HG02885 (cell line): ENCODE measurements around the gene WWOX.
A peak's percentile ranks its signal among the peaks of the same experiment; 100 is the strongest.

ENCODE experiments used
- ATAC-seq: cut with Tn5 transposase; IDR thresholded peaks from one replicate; pipeline ENCODE4 v1.9.1; 2021; ENCODE audit warnings: mild to moderate bottlenecking; ENCODE audit not compliant: unreplicated experiment, poor library complexity

Gene WWOX

DNA sequence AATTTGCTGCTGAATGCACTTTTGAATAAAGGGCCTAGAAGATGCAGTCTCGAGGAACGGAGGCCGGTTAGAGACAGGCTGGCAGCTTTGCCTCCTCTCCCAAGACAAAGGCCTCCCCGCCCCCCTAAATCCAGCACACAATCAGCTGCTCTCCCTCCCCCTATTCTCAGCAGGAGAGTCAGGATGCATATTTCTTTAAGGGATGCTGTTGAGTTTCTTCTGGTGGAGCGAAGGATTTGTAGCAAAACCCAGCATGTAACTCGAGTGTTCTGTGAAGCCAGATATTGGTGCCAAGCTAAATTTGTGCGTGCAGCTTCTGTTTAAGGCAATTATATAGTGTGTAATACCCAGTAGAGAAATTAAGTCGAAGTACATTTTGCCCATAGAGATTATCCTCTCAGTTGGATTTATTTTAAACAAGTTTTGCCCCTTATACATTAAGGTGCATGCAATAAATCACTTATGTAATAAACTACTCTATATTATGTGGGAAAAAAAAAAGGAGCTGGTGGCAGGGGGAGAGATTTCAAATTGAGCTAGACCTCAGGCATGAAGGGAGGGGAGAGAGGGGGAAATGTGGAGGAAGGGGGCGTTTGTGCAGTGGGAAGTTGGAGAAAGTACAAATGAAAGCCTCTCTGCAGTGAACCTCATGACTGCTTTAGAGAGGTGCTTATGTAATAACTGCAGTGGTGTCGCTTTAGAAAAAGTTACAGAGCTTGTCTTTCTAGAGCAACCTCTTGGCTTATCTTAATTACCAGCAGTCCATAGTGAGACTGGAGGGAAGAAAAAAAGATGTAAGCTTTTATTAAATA is 901.9 kb downstream of the WWOX start:
- no peak for ATAC-seq

DNA sequence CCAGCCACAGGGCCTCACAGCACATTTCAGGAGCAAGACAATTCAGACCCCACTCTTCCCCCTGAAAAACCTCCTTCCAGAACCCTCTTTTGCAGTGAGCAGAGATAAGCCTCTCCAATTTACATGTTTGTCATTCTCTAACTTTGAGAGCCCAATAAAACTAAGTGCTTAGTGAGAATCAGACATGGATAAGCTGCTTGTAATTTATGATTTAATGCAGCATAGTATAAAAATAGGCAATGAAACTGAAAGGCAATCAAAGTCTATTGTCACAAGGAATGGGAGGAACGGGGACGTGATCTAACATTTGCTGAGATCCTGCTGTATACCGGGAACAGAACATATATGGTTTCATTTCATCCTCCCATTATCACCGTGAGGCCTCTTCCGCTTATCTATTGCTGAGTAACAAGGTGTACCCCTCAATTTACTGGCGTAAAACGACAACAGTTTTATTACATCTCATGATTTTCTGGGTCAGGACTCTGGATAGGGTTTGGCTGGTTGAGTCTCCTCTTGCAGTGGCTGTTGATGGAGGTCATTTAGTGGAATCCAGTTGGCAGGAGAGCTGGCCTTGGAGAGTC is 903.7 kb downstream of the WWOX start:
- no peak for ATAC-seq

DNA sequence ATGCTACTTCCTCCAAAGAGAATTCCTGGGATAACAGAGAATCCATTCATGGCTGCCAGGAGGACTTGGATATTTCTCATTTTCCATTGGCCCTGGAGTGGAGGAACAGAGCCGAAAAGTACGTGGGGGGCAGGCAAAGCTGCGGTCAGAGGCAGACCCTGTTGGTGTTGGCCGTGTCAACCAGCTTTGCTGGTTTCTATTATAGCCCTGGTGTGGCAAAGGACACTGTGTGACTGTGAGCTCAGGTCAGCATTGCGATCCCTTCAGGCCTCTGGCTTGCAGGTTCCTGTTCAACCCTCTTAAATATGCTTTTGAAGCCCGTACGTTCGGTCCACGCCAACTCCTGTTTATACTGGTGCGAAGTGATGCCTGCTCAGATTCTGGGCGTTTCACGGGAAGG is 904.9 kb downstream of the WWOX start:
- no peak for ATAC-seq

DNA sequence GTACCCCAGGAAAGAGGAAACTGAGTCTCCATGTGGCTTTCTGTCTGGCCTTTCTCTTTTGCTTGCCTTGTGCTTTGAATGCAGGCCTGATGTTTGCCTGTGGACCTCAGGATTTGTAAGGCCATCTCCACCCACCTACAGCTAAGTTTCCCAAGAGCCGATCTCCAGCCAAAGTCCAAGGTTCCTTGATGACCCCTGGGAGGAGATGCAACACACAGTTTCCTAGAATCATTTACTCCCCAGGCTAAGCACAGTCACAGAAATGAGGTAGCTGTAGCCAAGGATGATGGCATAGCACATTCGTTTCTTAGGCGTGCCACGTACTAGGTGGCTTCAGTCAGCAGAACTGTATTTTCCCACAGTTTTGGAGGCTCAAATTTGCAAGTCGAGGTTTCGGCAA is 905.6 kb downstream of the WWOX start:
- ATAC-seq, result no peak

DNA sequence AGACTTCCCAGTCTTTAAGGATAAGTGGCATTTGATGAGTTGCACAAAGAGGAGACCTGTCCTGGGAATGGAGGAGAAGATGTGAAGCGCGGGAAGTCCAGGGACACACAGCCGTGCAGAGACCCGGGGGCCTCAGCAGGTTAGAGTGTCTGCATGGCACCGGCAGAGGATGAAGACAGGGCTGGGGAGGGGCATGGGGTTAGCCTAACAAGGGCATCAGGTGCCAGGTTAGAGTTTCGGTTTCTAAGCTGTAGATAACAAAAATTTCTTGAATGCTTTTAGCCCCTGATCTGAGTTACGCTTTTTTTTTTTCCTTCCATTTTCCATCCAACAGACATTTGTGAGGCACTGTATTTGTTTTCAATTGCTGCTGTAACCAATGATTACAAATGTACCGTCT is 906.8 kb downstream of the WWOX start:
- no peak for ATAC-seq

DNA sequence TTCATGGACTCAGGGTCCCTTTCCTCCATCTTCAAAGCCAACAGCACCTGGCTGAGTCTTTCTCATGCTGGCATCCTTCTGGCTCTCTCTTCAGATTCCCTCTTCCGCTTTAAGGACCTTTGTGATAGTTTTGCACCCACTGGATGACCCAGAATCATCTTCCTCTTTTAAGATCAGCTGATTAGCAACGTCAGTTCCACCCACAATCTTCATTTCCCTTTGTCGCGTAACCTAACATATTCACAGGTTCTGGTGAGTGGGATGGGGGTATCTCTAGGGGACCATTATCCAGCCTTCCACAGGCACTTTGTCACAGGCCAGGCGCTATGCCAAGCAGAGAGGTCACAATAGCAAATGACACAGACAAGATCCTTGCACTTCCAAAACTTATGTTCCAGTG is 907.3 kb downstream of the WWOX start:
- no peak for ATAC-seq

DNA sequence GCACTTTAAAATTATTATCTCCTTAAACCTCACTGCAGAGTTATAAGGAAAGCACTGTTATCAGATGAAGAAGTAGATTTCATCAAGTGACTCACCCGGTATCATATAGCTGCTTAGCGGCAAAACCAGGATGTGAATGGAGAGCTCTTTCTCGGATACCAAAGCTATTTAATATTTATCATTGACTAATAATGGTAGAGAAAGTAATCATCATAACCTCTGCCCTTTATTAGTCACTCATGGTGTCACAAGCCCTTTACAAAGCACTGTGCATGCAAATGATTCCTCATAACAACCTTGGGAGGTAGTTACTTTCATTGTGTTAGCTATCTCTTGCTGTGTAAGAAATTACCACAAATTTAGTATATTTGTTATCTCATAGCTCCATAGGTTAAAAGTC is 908.2 kb downstream of the WWOX start:
- ATAC-seq, result no peak

DNA sequence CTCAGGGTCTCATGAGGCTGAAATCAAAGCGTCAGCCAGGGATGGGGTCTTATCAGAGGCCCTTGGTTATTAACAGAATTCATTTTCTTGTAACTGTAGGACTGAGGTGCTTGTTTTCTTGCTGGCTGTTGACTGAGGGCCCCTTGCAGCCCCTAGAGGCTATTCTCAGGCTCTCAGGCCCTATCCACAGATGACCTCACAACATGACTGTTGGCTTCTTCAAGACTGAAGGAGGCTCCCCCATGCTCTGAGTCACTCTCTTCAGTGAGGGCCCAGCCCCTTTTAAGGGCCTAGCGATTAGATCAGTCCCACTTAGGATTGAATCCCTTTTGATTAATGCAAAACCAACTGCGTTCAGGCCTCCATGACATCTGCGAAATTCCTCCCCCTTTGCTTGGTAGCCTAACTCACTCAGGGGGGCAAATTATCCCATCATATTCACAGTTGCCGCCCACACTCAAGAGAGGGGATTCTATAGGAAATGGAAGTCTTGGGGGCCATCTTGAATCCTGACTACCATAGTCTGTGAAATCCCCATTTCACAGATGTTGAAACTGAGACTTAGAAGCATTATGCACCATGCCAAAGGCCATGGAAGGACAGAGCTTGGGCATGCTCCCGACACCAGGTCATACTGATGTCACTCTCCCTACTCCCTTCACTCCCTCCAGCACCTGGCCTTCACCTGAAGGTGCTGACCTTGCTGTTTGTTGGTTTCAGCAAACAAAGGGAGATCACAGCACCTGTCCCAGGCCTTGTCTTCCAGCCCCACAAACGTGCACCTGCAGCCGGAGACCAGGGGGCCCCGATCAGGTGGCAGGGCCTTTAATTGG is 908.8 kb downstream of the WWOX start:
- no peak for ATAC-seq

DNA sequence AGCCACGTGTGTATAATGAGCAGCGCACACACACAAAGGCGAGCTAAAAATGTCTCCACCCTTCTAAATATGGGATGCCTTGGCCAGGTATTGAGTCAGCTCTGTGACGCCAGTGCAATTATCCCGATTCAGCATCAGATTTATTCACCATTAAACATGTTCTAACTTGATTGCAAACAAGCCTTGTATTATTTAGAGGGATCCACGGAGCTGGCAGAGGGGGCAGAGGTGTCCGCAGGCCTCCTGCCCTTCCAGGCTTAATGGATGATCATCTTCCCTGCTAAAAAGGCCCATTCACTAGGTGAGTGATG is 909.4 kb downstream of the WWOX start:
- ATAC-seq, result no peak

DNA sequence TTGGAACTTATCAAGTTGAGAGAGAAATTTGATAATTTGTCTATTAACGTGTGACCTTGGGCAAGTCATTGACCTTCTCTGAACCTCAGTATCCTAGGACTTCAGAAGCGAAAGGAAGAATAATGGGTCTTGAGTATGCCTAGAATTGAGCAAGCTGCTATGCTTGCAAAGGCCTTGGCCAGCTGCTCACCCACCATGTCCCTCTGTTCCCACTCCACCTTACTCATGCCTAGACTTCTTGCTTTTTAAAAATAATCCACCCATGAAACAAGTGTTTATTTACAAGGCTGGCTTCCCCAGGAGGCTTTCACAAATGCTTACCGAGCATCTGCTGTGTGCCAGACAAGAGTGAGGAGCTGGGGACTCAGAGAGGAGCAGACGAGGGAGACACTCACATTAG is 910.4 kb downstream of the WWOX start:
- no peak for ATAC-seq

DNA sequence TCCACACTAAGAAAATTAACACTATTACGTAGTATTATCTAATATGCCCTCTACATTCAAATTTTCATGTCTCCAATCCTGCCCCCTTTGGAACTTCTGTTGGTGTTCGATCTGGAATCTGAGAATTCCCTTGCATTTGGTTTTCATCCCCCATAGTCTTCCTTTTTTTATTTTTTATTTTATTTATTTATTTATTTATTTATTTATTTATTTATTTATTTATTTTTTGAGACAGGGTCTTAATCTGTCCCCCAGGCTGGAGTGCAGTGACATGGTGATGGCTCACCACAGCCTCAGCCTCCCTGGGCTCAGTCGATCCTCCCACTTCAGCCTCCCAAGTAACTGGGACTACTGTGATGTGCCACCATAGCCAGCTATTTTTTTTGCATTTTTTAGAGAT is 911.8 kb downstream of the WWOX start:
- no peak for ATAC-seq

DNA sequence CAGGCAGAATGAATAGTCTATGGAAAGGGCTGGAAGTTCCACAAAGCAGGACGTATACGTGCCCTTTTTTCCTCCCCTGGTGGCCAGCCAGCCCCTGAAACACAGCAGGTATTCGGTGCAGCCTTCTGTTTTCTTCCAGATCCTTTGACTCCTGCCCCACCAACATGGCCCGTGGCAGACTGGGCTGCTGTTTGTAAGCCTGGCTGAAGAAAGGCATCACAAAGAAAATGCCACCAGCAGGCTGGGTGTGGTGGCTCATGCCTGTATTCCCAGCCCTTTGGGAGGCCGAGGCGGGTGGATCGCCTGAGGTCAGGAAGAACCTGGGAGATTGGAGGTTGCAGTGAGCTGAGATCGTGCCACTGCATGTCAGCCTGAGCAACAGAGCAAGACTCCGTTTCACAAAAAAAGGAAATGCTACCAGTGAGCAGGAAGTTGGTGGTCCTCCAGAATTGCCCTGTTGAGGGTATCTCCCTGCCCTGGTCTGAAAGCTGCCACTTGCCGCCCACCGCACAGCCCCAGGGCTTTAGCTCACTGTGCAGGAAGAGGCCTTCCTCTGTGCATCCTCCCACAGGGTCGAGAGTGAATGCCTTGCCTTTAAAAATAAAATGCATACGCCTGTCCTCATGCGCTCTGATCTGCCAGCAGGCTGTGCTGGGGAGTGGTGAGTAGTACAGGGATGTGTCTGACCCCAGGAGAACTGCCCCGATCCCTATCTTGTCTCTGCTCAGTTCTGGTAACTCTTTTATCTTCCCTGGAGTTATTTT is 913.4 kb downstream of the WWOX start:
- ATAC-seq, result peak; percentile 57

DNA sequence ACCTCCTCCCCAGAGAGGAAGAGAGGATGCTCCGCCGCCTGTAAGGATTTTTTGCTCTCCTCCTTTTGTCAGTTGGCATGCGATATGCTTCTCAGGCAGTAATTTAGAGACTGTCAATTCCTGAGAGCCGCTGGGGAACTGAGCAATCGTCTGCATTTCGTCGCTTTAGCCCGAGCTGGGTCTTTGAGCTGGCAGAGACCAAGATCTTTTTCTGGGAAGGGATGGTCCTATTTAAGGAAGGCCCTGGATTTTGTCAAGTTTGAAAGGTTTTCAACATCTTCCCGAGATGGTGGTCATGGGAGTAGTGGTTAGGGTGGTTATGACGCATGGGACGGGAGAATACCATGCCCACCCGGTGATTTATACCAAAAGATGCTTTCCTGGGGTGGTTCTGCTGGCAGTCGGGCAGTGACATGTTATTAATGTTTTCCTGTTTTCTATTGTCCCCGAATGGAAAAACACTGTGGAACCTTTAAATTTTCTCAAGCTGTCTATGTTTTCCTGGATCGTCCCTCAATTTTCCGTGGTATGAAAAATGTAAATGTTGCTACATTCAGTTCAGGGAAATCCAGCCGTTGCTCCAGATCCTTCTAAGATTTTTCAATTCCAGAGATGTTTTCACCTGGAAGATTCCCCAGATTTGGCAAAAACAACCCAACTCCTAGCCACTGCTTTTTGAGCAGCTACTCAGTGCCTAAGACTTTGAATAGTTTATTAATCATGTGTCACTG is 914.6 kb downstream of the WWOX start:
- ATAC-seq, result no peak

DNA sequence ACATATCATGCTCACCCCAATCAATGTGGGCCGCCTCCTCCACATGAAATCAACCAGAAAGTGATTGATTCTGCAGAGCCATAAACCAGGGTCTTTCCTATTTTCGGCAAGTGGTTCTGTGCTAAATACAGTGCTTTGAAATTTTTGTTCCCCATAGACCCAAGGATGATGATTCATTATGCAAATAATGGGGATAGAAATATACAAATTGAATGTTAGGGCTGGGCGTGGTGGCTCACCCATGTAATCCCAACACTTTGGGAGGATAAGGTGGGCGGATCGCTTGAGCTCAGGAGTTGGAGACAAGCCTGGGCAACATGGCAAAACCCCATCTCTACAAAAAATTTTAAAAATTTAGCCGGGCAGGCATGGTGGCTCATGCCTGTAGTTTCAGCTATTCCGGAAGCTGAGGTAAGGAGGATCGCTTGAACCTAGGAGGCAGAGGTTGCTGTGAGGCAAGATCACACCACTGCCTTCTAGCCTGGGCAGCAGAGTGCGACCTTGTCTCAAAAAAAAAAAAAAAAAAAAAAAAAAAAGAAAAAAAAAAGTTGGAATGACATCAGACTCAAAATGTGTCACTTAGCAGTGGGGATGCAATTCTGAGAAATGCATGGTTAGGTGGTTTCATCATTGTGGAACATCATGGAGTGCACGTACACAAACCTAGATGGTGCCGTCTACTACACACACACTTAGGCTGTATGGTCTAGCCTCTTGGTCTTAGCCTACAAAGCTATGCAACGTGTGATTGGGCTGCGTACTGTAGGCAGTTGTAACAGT is 919.4 kb downstream of the WWOX start:
- ATAC-seq, result no peak

DNA sequence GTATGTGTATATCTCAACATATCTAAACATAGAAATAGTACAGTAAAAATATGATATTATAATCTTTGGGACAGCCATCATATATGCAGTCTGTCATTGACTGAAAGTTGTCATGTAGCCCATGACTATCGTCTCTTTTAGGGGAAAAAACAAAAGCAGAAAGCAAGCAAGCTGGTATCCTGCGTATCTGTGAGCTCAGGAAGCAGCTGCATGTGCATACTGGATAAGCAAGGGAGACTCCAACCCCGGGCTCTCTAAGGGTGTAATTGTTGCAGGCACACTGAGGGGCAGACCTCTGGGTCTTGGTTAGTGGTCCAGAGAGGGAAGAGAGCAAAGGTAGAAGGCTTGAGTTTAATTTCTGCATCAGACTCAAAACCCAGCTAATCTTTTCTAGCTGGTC is 920.0 kb downstream of the WWOX start:
- no peak for ATAC-seq

DNA sequence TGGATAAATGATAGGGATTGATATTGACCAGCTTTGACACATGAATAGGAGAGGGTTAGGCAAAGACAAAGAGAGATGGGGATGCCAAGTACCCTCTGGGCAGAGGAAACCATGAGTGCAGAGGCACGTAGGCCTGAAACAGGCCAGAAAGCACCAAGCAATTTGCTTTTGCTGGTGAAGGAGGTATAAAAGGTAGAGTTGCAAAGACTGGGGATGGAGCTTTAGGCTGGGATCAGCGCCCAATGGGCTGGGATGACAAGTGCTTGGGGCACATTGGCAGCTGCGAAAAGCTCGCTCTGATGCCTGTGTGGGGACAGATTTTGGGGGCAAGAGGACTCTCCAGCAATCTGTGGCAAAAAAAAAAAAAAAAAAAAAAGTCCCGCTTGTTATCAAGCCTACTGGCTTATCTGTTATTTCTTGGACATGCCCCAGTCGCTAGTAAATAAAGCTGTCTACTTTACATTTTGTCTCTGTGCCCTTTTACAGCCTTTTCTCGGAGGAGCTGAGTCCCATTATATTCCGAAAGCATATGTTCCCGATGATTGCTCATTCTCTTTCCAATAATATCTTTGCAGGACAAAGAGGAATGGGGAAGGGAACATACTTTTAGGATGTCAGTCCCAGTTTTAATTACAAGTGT is 922.7 kb downstream of the WWOX start:
- ATAC-seq, result no peak

DNA sequence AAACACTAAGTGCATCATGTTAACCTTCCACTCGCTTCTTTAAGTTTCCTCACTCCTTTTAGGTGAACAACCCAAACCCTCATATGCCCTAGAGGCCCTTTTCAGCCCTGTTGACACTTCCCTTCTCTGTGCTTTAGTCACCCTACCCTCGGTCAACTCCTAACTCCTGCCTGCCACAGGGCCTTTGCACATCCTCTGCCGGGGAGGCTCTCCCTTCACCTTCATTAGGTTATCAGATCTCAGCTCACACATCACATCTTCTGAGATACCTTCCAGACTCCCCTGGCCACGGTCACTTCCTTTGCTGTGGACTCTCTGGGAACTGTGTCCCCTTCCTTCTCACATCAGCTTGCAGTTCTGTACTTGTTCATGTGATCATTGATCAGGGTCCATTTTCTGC is 926.7 kb downstream of the WWOX start:
- ATAC-seq, result no peak

DNA sequence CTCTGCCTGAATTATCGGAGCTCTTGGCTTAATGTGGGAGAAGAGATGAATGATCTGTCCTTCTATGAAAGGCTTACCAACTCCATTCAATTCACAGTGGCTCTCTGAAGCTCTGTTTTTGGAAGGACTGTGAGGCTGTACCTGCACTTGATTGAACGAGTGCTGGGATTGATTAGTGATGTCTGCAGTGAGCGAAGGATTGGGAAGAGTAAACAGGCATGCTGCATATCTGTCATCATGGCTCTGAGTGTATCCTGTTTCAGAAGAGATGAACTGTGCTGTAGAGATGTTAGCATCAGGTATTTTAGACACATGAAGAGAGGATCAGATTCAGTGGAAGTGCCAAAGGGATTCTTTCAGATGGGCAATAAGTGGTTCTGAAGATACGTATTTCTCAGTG is 937.1 kb downstream of the WWOX start:
- ATAC-seq, result no peak
